ENCODE data around the gene MYL11.
"Not testable (repeated sequence)": the region's sequence is repeated elsewhere in the genome, so short reads cannot be mapped to it uniquely, and the experiment has no call there.

DNA sequence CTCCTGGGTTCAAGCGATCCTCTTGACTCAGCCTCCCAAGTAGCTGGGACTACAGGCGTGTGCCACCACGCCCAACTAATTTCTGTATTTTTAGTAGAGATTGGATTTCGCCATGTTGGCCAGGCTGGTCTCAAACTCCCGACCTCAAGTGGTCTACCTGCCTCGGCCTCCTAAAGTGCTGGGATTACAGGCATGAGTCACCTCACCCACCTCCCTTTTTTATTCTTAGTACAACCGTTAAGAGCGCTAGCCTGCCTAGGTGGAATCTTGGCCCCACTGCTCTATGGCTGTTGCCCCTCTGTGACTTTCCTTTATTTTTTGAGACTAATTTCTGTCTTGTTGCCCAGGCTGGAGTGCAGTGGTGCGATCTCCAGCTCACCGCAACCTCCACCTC, 36.6 kb upstream of the MYL11 start:
- not testable (repeated sequence) for TF ChIP-seq EZH2 (IDR thresholded peaks at IDR 0.05); POLR2AphosphoS5 (IDR thresholded peaks at IDR 0.05; ENCODE audit: borderline replicate concordance, low read depth, low read length); FOXP2 (optimal IDR thresholded peaks at IDR 0.05; ENCODE audit: control extremely low read depth, extremely low read length, insufficient read depth)

Measured in SK-N-MC (cell line).